ENCODE data around the gene L3MBTL4. TPM values are rescaled to one million over a fixed set of nuclear protein-coding genes. Genes with fewer than 3 reads are reported as not detected.

L3MBTL4 gene
- total and polyA plus RNA-seq, 10 of the 15 experiments (the other 5 are each of a cell fraction or from before 2014, with no cell fraction given), result 1.3 to 8.7 (median 3.8) TPM

DNA sequence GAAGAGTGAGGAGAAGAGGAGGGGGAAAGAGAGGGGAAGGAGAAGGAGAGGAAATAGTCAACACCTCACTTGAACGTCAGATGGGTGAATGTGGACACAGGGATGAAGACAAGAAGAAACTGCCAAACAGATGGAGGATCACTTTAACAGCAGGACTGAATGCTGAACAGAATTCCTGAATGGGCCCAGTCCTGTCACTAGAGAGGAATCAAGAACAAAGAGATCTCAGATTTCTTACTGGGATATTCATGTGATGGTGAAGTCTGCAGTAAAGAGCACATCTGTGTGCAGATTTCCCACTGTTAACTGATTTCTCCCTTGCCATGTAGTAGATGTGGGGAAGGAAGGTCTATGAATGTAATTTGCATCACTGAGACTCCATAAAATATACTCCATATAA, 135.4 kb downstream of the L3MBTL4 start:
- Histone ChIP-seq H3K4me2 (ENCODE audit: control insufficient read depth, insufficient read depth) (no peak overlapping the region), H3K9me3 (replicated peaks; ENCODE audit: control insufficient read depth, insufficient read depth, low read length) (no peaks in the 10 kb centered on the region), H3K27ac (ENCODE audit: control insufficient read depth, insufficient read depth) (no peak overlapping the region), H3K36me3 (ENCODE audit: control insufficient read depth in 2 of 2, insufficient read depth in 2 of 2, low read length in 1 of 2) (no peaks in the 10 kb centered on the region), H3K4me3 (no peak overlapping the region), H3K79me2 (ENCODE audit: control insufficient read depth, insufficient read depth, low read length) (no peaks in the 10 kb centered on the region), H3K27me3 (replicated peaks in 1 of 2; ENCODE audit: control insufficient read depth in 2 of 2, insufficient read depth in 2 of 2, low read length in 1 of 2) (no peaks in the 10 kb centered on the region), H4K20me1 (ENCODE audit: control insufficient read depth, insufficient read depth) (no peaks in the 10 kb centered on the region), H2AFZ (ENCODE audit: control insufficient read depth, low read depth, low read length) (no peak overlapping the region), H3K4me1 (ENCODE audit: control insufficient read depth, insufficient read depth, low read length) (no peaks in the 10 kb centered on the region), H3K9ac (ENCODE audit: control insufficient read depth, insufficient read depth, low read length) (no peak overlapping the region)
- CTCF ChIA-PET, result no interaction called here
- 36% methylated on average over 1 of the region's 1 CpG for WGBS (ENCODE audit: insufficient coverage, insufficient replicate concordance, low lambda C conversion rate, missing lambda C conversion rate)
- no peak for ATAC-seq
- in situ Hi-C loops (cut with MboI), result no loop called here
- no peak for DNase-seq (ENCODE audit: low read depth, low spot score)
- RAD21 ChIA-PET (ENCODE audit: unreplicated experiment), result no interaction called here
- SMC1A ChIA-PET (ENCODE audit: uncharacterized antibody, unreplicated experiment), result no interaction called here
- FAIRE-seq, result no peak
- TF ChIP-seq, protein P1, sequence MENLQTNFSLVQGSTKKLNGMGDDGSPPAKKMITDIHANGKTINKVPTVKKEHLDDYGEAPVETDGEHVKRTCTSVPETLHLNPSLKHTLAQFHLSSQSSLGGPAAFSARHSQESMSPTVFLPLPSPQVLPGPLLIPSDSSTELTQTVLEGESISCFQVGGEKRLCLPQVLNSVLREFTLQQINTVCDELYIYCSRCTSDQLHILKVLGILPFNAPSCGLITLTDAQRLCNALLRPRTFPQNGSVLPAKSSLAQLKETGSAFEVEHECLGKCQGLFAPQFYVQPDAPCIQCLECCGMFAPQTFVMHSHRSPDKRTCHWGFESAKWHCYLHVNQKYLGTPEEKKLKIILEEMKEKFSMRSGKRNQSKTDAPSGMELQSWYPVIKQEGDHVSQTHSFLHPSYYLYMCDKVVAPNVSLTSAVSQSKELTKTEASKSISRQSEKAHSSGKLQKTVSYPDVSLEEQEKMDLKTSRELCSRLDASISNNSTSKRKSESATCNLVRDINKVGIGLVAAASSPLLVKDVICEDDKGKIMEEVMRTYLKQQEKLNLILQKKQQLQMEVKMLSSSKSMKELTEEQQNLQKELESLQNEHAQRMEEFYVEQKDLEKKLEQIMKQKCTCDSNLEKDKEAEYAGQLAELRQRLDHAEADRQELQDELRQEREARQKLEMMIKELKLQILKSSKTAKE (IDR thresholded peaks at IDR 0.05; ENCODE audit: low read depth, poor library complexity, severe bottlenecking), result no peak
- no peak for TF ChIP-seq JUNB (IDR thresholded peaks at IDR 0.05)
- TF ChIP-seq ATF7 (IDR thresholded peaks at IDR 0.05; ENCODE audit: low read depth), result no peak
- TF ChIP-seq, protein P2, sequence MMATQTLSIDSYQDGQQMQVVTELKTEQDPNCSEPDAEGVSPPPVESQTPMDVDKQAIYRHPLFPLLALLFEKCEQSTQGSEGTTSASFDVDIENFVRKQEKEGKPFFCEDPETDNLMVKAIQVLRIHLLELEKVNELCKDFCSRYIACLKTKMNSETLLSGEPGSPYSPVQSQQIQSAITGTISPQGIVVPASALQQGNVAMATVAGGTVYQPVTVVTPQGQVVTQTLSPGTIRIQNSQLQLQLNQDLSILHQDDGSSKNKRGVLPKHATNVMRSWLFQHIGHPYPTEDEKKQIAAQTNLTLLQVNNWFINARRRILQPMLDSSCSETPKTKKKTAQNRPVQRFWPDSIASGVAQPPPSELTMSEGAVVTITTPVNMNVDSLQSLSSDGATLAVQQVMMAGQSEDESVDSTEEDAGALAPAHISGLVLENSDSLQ (IDR thresholded peaks at IDR 0.05), result no peak
- no peak for TF ChIP-seq RFX5 (IDR thresholded peaks at IDR 0.05; ENCODE audit: low read depth, low read length)
- TF ChIP-seq HDAC2 (IDR thresholded peaks at IDR 0.05), result no peak
- intact Hi-C loops (cut with micrococcal nuclease; ENCODE audit: unreplicated experiment), result no loop called here
- no TSS peak for BruUV-seq (replicated peaks)
- POLR2A ChIA-PET, result no interaction called here
